Neural progenitor cell (in vitro differentiated cells): Measurements from ENCODE around the gene TBC1D14. TPM values are rescaled to one million over a fixed set of nuclear protein-coding genes. Genes with fewer than 3 reads are reported as not detected.

ENCODE experiments used
- DNase-seq: peaks from one replicate; pipeline ENCODE4 v3.0.0-alpha.2; 2016; ENCODE audit warnings: low spot score
- H2AFZ ChIP-seq: fragments of 200-600 bp; sonication (generic); replicated peaks from 2 replicates; pipeline ENCODE4 v1.6.1; 2016; ENCODE audit warnings: antibody characterized with exemption
- H3F3A ChIP-seq: fragments of 200-600 bp; sonication (generic); 2 replicates; pipeline ENCODE4 v1.6.1; 2016; ENCODE audit warnings: antibody characterized with exemption, low read depth
- H3K27ac ChIP-seq: fragments of 200-600 bp; sonication (generic); 2 replicates; pipeline ENCODE4 v1.5.1; 2016; ENCODE audit warnings: mild to moderate bottlenecking
- H3K27me3 ChIP-seq: fragments of 200-600 bp; sonication (generic); 2 replicates; pipeline ENCODE4 v1.6.1; 2016; ENCODE audit warnings: mild to moderate bottlenecking, moderate library complexity
- H3K36me3 ChIP-seq: fragments of 200-600 bp; sonication (generic); 2 replicates; pipeline ENCODE4 v1.5.1; 2016
- H3K4me1 ChIP-seq: fragments of 200-600 bp; sonication (generic); 2 replicates; pipeline ENCODE4 v1.6.1; 2016; ENCODE audit warnings: mixed run types
- H3K4me2 ChIP-seq: fragments of 200-600 bp; sonication (generic); 2 replicates; pipeline ENCODE4 v1.6.1; 2016
- H3K4me3 ChIP-seq: fragments of 200-600 bp; sonication (generic); 2 replicates; pipeline ENCODE4 v1.5.1; 2016
- H3K79me2 ChIP-seq: fragments of 200-600 bp; sonication (generic); 2 replicates; pipeline ENCODE4 v1.6.1; 2016; ENCODE audit warnings: low read depth
- H3K9ac ChIP-seq: fragments of 200-600 bp; sonication (generic); 2 replicates; pipeline ENCODE4 v1.6.1; 2016
- H3K9me3 ChIP-seq: fragments of 200-600 bp; sonication (generic); 2 replicates; pipeline ENCODE4 v1.5.1; 2016; ENCODE audit warnings: low read depth
- H4K20me1 ChIP-seq: fragments of 200-600 bp; sonication (generic); 2 replicates; pipeline ENCODE4 v1.6.1; 2016; ENCODE audit warnings: low read depth
- H3K27ac Mint-ChIP-seq: 3 replicates; pipeline ENCODE4 v1.8.0; 2021; ENCODE audit warnings: mixed read lengths
- H3K27me3 Mint-ChIP-seq: 2 replicates; pipeline ENCODE4 v1.8.0; 2022; ENCODE audit warnings: low read depth, mild to moderate bottlenecking, inconsistent platforms, moderate library complexity, mixed read lengths; ENCODE audit not compliant: insufficient read depth
- H3K36me3 Mint-ChIP-seq: 3 replicates; pipeline ENCODE4 v1.8.0; 2021; ENCODE audit warnings: mixed read lengths
- H3K4me1 Mint-ChIP-seq: 3 replicates; pipeline ENCODE4 v1.8.0; 2021; ENCODE audit warnings: mixed read lengths
- H3K4me3 Mint-ChIP-seq: 3 replicates; pipeline ENCODE4 v1.8.0; 2021; ENCODE audit warnings: mild to moderate bottlenecking, moderate library complexity, mixed read lengths
- H3K9me3 Mint-ChIP-seq: 3 replicates; pipeline ENCODE4 v1.8.0; 2020; ENCODE audit warnings: mixed read lengths
- EZH2 ChIP-seq: fragments of 200-600 bp; sonication (generic); IDR thresholded peaks from 2 replicates; pipeline ENCODE4 v1.6.1; 2017; ENCODE audit warnings: antibody characterized with exemption, mild to moderate bottlenecking, moderate library complexity
- EZH2phosphoT487 ChIP-seq: fragments of 200-600 bp; sonication (generic); IDR thresholded peaks from 2 replicates; pipeline ENCODE4 v1.6.1; 2017; ENCODE audit warnings: antibody characterized with exemption
- total RNA-seq: library from RNA; depleted of rRNA; stranded (reverse); fragments of >200 nt; gene quantifications from 2 replicates; pipeline ENCODE4 v1.2.3, GENCODE V29; 2015; ENCODE audit warnings: low replicate concordance
- TF ChIP-seq, protein P1 (sequence below): fragments of 200-600 bp; sonication (generic); IDR thresholded peaks from 2 replicates; pipeline ENCODE4 v1.5.1; 2017; ENCODE audit warnings: antibody characterized with exemption, mild to moderate bottlenecking

The TBC1D14 gene
- total RNA-seq, 1 donor from 2014 or later = 47.9 TPM

DNA sequence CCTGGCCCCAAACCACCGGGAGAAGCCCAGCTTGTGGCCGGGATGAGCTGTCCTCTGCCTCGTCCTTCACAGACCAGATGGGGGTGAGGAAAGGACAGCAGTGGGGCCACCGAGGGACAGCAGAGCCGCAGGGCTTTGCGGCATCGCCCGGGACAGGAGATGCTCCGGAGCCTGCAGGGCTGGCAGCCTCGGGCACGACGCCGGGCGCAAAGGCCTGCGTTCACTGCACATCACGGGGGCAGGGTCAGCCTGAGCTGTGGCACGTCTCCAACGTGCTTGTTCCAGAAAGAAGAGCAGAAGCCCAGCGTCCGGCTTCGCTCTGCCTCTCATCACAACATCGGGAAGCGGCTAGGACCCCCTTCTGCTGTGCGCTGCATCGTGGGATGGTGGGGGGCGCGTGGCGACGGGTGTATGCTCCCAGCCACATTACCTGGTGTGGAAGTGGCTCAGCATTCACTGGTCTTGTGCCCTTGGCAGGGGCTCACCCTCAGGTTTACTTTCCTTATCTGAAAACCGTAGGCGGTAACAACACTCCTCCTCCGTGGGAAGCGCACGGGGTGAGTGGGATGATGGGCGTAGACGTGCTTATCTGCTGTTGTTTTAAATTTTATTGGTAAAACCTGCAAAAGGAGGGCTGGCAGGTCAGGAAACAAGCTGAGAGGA, 141.0 kb downstream of the TBC1D14 start:
- H3K79me2 ChIP-seq = peaks cover 45% of the 10 kb centered on the region

DNA sequence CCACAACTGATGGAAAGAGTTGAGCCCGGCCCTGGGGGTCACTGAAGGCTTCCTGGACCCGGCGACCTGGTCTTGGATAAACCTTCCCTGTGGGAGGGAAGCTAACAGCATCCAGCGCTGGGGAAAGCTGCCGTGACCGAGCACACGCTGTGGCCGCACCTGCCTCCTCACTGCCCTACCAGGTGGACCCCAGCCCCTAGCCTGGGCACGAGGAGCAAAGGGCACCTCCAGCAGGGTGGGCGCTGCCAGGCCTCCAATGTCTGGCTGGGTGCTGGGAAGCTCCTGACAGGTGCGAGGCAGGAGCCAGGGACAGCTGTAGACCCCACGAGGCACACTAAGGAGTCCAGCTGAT, 141.5 kb downstream of the TBC1D14 start:
- Histone ChIP-seq H3K4me3 (no peak overlapping the region), H3K9me3 (no peaks in the 10 kb centered on the region), H3F3A (no peaks in the 10 kb centered on the region), H3K27me3 (no peaks in the 10 kb centered on the region), H3K79me2 (peaks cover 40% of the 10 kb centered on the region), H2AFZ (no peak overlapping the region), H3K4me1 (no peaks in the 10 kb centered on the region), H3K36me3 (no peaks in the 10 kb centered on the region), H3K27ac (no peak overlapping the region), H3K9ac (no peak overlapping the region), H3K4me2 (no peak overlapping the region), H4K20me1 (peaks cover 54% of the 10 kb centered on the region)
- Mint-ChIP-seq H3K4me1 (peaks cover 8% of the 10 kb centered on the region), H3K27ac (no peak overlapping the region), H3K4me3 (no peak overlapping the region), H3K36me3 (peaks cover 19% of the 10 kb centered on the region), H3K9me3 (no peaks in the 10 kb centered on the region), H3K27me3 (peaks cover under 1% of the 10 kb centered on the region)
- no peak for DNase-seq
- TF ChIP-seq EZH2 (no peak), EZH2phosphoT487 (no peak)
- TF ChIP-seq, protein P1, sequence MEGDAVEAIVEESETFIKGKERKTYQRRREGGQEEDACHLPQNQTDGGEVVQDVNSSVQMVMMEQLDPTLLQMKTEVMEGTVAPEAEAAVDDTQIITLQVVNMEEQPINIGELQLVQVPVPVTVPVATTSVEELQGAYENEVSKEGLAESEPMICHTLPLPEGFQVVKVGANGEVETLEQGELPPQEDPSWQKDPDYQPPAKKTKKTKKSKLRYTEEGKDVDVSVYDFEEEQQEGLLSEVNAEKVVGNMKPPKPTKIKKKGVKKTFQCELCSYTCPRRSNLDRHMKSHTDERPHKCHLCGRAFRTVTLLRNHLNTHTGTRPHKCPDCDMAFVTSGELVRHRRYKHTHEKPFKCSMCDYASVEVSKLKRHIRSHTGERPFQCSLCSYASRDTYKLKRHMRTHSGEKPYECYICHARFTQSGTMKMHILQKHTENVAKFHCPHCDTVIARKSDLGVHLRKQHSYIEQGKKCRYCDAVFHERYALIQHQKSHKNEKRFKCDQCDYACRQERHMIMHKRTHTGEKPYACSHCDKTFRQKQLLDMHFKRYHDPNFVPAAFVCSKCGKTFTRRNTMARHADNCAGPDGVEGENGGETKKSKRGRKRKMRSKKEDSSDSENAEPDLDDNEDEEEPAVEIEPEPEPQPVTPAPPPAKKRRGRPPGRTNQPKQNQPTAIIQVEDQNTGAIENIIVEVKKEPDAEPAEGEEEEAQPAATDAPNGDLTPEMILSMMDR = no peak

More for the DNA sequence above, 141.0 kb downstream of the TBC1D14 start:
- Histone ChIP-seq H3K27me3 (no peaks in the 10 kb centered on the region), H3K9me3 (no peaks in the 10 kb centered on the region), H4K20me1 (peaks cover 59% of the 10 kb centered on the region), H3K4me2 (no peak overlapping the region), H3F3A (no peaks in the 10 kb centered on the region), H3K27ac (no peak overlapping the region), H3K4me1 (no peaks in the 10 kb centered on the region), H3K9ac (no peak overlapping the region), H3K36me3 (no peaks in the 10 kb centered on the region), H3K4me3 (no peak overlapping the region), H2AFZ (no peak overlapping the region)
- Mint-ChIP-seq H3K4me3 (no peak overlapping the region), H3K27ac (no peak overlapping the region), H3K36me3 (peaks cover 17% of the 10 kb centered on the region), H3K9me3 (no peaks in the 10 kb centered on the region), H3K27me3 (no peaks in the 10 kb centered on the region), H3K4me1 (peaks cover 10% of the 10 kb centered on the region)
- no peak for TF ChIP-seq EZH2phosphoT487
- TF ChIP-seq, protein P1 = no peak
- TF ChIP-seq EZH2 = no peak
- DNase-seq = no peak

DNA sequence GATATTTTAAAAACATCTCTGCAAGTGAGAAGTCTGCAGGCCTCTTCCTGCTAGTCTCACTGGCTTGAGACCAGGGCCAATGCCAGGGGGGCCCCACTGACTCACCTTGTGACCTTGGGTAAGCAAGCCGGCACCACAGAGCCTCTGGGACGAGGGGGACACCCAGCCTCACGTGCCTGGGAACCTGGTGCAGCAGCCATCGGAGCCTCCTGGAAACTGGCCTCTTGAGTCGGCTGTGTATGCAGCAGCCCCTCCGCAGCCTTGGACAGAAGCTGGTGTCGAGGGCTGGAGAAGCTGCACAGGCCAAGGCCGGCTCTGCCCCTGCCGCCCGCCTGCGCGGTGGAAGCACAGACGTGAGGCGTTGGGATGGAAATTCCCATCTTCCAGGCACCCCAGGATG, 142.3 kb downstream of the TBC1D14 start:
- Histone ChIP-seq H3K79me2 (peaks cover 32% of the 10 kb centered on the region), H3K27me3 (no peaks in the 10 kb centered on the region), H3K9me3 (no peaks in the 10 kb centered on the region), H3K4me3 (no peak overlapping the region), H2AFZ (no peak overlapping the region), H3K9ac (no peak overlapping the region), H3K27ac (no peak overlapping the region), H4K20me1 (peaks cover 47% of the 10 kb centered on the region), H3K36me3 (no peaks in the 10 kb centered on the region), H3F3A (no peaks in the 10 kb centered on the region), H3K4me2 (no peak overlapping the region), H3K4me1 (no peaks in the 10 kb centered on the region)
- Mint-ChIP-seq H3K4me1 (peaks cover 3% of the 10 kb centered on the region), H3K36me3 (peaks cover 18% of the 10 kb centered on the region), H3K9me3 (no peaks in the 10 kb centered on the region), H3K27me3 (peaks cover 2% of the 10 kb centered on the region), H3K4me3 (no peak overlapping the region), H3K27ac (no peak overlapping the region)
- no peak for TF ChIP-seq EZH2phosphoT487
- TF ChIP-seq, protein P1 = no peak
- no peak for TF ChIP-seq EZH2
- no peak for DNase-seq
